Measurements from ENCODE around the gene SERINC5.
"Not testable (repeated sequence)": the region's sequence is repeated elsewhere in the genome, so short reads cannot be mapped to it uniquely, and the experiment has no call there.

Gene SERINC5

GRCh38 chr5:80184235-80185023, 71.4 kb downstream of the SERINC5 start:
- H3K4me3 ChIP-seq (ENCODE audit: low read depth, low read length), result no peak overlapping the region
- DNase-seq (ENCODE audit: low read depth), result no peak
- no peak for TF ChIP-seq CTCF (conservative IDR thresholded peaks at IDR 0.05; ENCODE audit: low read depth, low read length)

GRCh38 chr5:80183728-80184234, 72.1 kb downstream of the SERINC5 start:
- not testable (repeated sequence) for H3K4me3 ChIP-seq (ENCODE audit: low read depth, low read length); DNase-seq (ENCODE audit: low read depth)

GRCh38 chr5:80182809-80183580, 72.9 kb downstream of the SERINC5 start:
- no peak for DNase-seq (ENCODE audit: low read depth)
- no peak for TF ChIP-seq CTCF (conservative IDR thresholded peaks at IDR 0.05; ENCODE audit: low read depth, low read length)
- H3K4me3 ChIP-seq (ENCODE audit: low read depth, low read length), result no peak overlapping the region

GRCh38 chr5:80181618-80182211, 74.1 kb downstream of the SERINC5 start:
- H3K4me3 ChIP-seq (ENCODE audit: low read depth, low read length), result no peak overlapping the region
- peak; percentile 27 for DNase-seq (ENCODE audit: low read depth)
- no peak for TF ChIP-seq CTCF (conservative IDR thresholded peaks at IDR 0.05; ENCODE audit: low read depth, low read length)

- TF ChIP-seq CTCF (conservative IDR thresholded peaks at IDR 0.05; ENCODE audit: low read depth, low read length), result no peak
- H3K4me3 ChIP-seq (ENCODE audit: low read depth, low read length), result no peak overlapping the region
These were observed 78.6 kb downstream of the SERINC5 start for GRCh38 chr5:80177236-80177635.

GRCh38 chr5:80175337-80175736, 80.5 kb downstream of the SERINC5 start:
- no peak for TF ChIP-seq CTCF (conservative IDR thresholded peaks at IDR 0.05; ENCODE audit: low read depth, low read length)
- DNase-seq (ENCODE audit: low read depth), result no peak
- no peak overlapping the region for H3K4me3 ChIP-seq (ENCODE audit: low read depth, low read length)

More at GRCh38 chr5:80177236-80177635, 78.6 kb downstream of the SERINC5 start:
- no peak for DNase-seq (ENCODE audit: low read depth)

GRCh38 chr5:80174790-80175189, 81.1 kb downstream of the SERINC5 start:
- no peak overlapping the region for H3K4me3 ChIP-seq (ENCODE audit: low read depth, low read length)
- no peak for TF ChIP-seq CTCF (conservative IDR thresholded peaks at IDR 0.05; ENCODE audit: low read depth, low read length)
- no peak for DNase-seq (ENCODE audit: low read depth)
